ENCODE results near the gene TAS1R3. TPM values are rescaled to one million over a fixed set of nuclear protein-coding genes. Genes with fewer than 3 reads are reported as not detected.

TAS1R3 gene
- total RNA-seq, 1 experiment from 2014 or later = 0.22 TPM

- Mint-ChIP-seq H3K4me1 (peaks cover 3% of the 10 kb centered on the region; the same call in 1 of the 2 replicates), H3K36me3 (no peaks in the 10 kb centered on the region), H3K27ac (no peak overlapping the region), H3K27me3 (ENCODE audit: low read depth) (no peaks in the 10 kb centered on the region), H3K9me3 (no peaks in the 10 kb centered on the region), H3K4me3 (no peak overlapping the region)
- TF ChIP-seq NFATC4 (CRISPR knock-in tag; IDR thresholded peaks at IDR 0.05) = no peak
- TF ChIP-seq ZNF232 (CRISPR knock-in tag; IDR thresholded peaks at IDR 0.05) = no peak
- no peak for TF ChIP-seq CREB1 (CRISPR knock-in tag; IDR thresholded peaks at IDR 0.05)
- no peak for TF ChIP-seq SP1 (CRISPR knock-in tag; conservative IDR thresholded peaks at IDR 0.05)
- no peak for TF ChIP-seq STAT6 (CRISPR knock-in tag; conservative IDR thresholded peaks at IDR 0.05; ENCODE audit: low read depth)
- TF ChIP-seq FOXP4 (CRISPR knock-in tag; IDR thresholded peaks at IDR 0.05) = no peak
- no peak for TF ChIP-seq FOXP1 (CRISPR knock-in tag; IDR thresholded peaks at IDR 0.05; ENCODE audit: borderline replicate concordance)
- no peak for TF ChIP-seq CDX4 (CRISPR knock-in tag; IDR thresholded peaks at IDR 0.05; ENCODE audit: borderline replicate concordance)
- no peak for TF ChIP-seq IRF1 (CRISPR knock-in tag; IDR thresholded peaks at IDR 0.05)
- TF ChIP-seq EMX1 (CRISPR knock-in tag; IDR thresholded peaks at IDR 0.05) = no peak
- no peak for TF ChIP-seq ZNF219 (CRISPR knock-in tag; IDR thresholded peaks at IDR 0.05; ENCODE audit: borderline replicate concordance)
- no peak for TF ChIP-seq NFE2L1 (CRISPR knock-in tag; IDR thresholded peaks at IDR 0.05)
- no peak for TF ChIP-seq OVOL2 (CRISPR knock-in tag; IDR thresholded peaks at IDR 0.05; ENCODE audit: borderline replicate concordance)
- TF ChIP-seq AR (CRISPR knock-in tag; IDR thresholded peaks at IDR 0.05) = no peak
- TF ChIP-seq SOX15 (CRISPR knock-in tag; IDR thresholded peaks at IDR 0.05) = no peak
- no peak for TF ChIP-seq ATF6 (CRISPR knock-in tag; IDR thresholded peaks at IDR 0.05)
- ATAC-seq (peak; percentile 59), DNase-seq (ENCODE audit: low spot score) (peak; percentile 66)
- ChIA-PET POLR2A (interaction anchor here (0.6 kb wide), 1 partner anchor 62 kb away, joined by 4 read pairs; no protein-coding TSS in a partner anchor), CTCF (interaction anchor here (0.7 to 7.6 kb wide), 14 partner anchors 8 to 303 kb away, joined by 3 to 81 read pairs (median 4); partner anchors contain the start of gene UBE2J2)
These were observed 31.3 kb upstream of the TAS1R3 start for GRCh38 chr1:1299686-1300351.

All from WTC11 (cell line).